Hematopoietic multipotent progenitor cell treated with erythropoietin and hydrocortisone succinate and interleukin-3 and kit ligand, for 6 days (in vitro differentiated cells): ENCODE measurements around the gene POU6F2.

ENCODE experiments used
- DNase-seq: peaks from one replicate; pipeline ENCODE4 v3.0.0-alpha.2; 2015

Gene POU6F2

DNA sequence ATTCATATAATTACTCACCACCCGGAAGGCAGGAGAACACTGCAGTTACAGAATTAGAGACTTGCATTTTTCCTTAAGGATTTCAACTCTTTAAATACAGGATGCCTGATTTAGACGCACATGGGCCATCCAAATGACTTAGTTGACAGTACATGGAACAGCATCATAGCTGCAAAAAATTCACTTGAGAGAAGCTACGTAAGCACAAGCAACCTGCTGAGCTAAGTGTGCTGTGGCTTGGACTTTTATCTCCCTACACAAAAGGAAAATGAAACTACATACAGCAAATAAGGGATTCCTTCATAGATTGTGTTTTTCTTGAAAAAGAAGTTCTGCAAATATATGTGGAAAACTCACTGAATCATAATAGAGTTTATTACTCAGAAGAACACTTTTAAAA lies 152.6 kb downstream of the POU6F2 start:
- DNase-seq = no peak

DNA sequence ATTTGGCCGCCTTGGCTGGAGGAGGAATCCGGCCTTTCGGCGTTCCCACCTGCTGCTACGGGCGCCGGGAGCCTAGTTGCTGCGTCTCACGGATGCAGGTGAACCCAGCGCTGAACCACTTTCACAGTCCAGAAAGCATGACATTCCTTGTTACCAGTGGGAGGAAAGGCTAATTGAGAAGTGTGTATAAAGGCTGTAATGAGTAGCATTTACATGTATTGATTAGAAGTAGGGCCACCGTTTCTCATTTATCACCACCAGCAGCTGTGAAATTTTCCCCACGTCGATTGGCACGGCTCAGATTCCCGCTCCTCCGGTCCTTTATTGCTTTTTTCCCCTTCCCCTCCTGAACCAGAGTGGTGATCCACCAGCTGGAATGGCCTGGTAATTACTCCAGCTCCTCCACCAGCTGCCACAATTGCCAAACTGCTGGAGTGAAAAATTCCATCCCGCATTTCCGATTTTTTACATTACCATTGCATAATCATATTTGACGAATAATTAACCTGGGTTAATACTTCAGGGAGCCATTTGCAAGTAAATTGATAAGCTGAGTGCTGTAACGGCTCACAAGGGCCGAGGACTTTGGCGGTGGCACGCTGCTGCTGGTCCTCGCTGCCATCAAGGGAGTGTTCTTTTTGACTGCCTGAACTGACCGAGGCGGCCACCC lies 153.3 kb downstream of the POU6F2 start:
- no peak for DNase-seq

- DNase-seq = no peak
Measured at GRCh38 chr7:39132306-39132705, 154.6 kb downstream of the POU6F2 start.

DNA sequence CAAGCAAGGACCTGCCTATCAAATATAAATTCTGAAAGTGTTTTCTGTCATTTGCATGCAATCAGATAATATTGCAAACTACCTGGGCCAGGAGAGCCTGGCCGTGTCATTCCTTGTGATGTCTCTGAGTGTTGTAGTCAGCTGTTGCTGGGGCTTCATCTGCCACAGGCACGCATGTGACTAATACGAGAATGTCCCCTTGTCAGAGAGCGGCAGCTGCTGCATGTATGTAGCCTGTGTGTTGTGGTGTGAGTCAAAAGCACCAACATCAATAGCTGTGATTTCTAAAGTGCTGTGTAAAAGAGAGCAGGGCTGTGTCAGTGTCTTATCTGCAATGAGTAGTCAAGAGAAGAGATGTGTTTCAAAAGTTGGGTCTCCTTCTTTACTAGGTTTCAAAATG lies 155.4 kb downstream of the POU6F2 start:
- no peak for DNase-seq

DNA sequence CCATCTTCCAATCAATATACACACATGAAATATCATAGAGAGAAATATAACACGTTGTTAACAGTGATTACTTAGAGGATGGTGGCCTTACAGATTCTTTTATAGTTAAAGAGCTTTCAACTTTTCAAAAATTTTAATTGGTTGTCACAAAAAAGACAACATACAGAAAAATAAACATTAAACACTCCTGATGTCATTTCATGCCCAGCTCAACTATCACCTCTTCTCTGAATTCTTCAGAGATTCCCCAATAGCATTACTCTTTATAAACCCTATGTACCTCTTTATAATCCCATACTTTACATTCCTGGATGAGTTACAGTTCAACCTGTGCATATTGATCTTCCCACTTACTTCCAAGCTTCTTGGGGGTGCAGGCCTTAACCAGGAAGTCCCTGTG lies 159.8 kb downstream of the POU6F2 start:
- no peak for DNase-seq

- no peak for DNase-seq
Measured at GRCh38 chr7:39142750-39143149, 165.0 kb downstream of the POU6F2 start.

GRCh38 chr7:39144420-39144819 lies 166.7 kb downstream of the POU6F2 start:
- no peak for DNase-seq

- no peak for DNase-seq
Measured at GRCh38 chr7:39145283-39145682, 167.6 kb downstream of the POU6F2 start.

DNA sequence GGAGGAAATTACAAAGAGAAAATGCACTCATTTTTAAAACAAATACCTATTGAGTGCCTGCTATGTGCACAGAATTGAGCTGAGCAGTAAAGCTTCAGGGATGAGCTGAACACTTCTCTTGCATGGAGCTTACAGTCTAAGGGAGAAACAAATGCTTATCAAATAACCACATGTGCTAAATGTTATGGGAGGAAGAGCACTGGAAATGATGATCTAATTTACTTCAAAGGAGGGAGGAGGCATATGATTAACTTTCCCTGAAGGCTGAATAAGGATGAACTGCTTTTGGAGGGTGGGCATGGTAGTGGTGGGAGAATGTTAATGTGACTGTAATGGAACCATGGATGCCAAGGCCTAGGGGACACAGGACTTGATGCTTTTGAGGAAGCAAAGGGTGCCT lies 168.2 kb downstream of the POU6F2 start:
- DNase-seq = no peak

DNA sequence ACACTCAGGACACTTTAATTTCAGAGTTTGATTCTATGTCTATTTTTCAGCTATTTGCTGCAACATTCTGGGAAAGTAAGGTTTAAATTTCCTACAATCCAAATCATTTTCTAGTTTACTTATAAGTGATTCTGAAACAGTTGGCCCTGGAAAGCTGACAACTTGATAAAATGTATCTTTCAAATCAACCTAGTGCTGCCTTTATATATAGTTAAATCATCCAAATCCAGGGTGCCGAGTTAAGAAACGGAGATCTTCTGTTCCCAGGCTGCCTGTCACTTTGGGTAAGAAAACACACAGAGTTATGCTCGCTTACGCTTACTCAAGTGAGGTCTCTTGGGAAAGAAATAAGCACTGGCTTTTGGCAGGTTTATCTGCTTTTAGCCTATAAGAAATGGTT lies 175.0 kb downstream of the POU6F2 start:
- no peak for DNase-seq

DNA sequence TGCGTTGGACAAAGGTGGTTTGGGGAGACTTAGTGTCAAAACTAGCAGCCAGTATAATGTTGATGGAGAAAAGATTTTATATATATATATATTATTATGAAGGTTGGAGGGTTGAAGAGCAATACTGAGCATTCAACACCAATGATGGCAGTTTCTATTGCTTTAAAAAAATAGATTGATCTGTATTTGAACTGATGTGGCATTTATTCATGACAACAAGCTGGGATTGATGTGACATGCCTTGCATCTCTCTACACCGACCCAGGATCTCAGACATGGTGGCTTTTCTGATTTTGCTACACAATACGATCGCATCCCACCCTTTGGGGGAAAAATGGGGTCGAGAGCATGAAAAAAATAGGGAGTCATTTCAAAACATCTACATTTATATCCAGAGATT lies 175.4 kb downstream of the POU6F2 start:
- no peak for DNase-seq

DNA sequence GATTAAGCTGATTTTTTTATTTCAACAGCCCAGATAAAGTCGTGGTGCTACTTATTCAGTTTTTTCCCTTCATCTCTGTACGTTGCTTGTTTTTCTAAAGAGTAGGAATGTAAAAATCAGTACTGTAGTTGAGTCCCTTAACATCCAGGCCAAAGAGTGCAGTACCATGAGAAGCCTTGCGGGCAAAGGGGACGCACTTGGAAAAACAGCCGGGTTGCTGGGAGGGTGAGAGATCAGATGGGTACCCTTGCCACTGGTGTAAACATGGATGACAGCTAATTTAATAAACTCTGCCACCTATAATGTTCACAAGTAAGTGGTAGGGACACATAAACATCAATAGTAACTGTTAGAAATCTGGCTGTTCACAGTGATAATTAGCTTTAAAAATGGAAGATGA lies 175.9 kb downstream of the POU6F2 start:
- DNase-seq = no peak

DNA sequence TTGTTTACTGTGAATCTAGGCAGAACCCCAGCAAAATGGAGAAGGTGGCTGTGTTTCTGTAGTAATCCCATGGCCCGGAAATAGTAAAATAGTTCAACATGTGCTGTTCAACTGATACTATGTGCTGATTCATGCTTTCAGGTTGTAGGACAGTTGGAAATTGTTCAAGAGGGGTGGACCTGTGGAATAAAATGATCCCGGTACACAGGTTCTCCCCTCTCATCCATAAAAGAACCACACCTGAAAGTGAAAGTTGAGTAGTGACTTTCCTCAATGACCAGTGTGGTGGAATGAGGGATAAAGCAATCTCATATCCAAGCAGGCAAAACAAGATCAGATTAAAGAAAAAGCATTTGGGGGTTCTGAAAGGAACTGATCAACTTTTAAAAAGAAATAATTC lies 177.1 kb downstream of the POU6F2 start:
- no peak for DNase-seq

DNA sequence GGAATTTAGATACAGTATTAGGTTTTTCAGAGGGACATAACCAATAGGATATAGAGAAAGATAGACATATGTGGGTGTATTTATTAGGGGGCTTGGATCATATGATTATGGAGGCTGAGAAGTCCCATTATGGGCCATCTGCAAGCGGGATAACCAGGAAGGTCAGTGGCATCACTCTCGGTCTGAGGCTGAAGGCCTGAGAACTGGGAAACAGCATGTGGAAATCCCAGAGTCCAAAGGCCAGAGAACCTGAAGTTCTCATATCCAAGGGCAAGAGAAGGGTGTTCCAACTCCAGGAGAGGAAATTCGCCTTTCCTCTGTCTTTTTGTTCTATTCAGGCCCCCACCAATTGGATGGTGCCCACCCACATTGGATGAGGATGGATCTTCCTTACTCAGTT lies 180.7 kb downstream of the POU6F2 start:
- no peak for DNase-seq

DNA sequence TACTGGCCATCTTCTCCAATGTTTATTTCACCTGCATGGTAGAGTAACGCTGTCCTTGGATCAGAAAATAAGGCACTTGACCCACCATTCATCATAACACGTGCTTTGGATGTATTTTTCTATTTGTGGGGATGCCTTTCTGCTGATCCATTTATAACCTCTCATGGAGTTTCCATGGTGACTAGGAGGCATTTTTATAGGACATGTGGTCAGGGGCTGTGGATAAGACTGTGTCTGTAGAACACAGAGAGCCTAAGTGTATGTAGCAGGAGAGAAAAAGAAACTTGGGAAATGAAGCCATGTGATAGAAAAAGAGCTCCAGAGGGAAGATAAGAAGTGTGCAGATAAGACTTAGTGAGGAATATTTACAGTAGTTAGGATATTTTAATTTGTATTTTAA lies 184.2 kb downstream of the POU6F2 start:
- DNase-seq = no peak

DNA sequence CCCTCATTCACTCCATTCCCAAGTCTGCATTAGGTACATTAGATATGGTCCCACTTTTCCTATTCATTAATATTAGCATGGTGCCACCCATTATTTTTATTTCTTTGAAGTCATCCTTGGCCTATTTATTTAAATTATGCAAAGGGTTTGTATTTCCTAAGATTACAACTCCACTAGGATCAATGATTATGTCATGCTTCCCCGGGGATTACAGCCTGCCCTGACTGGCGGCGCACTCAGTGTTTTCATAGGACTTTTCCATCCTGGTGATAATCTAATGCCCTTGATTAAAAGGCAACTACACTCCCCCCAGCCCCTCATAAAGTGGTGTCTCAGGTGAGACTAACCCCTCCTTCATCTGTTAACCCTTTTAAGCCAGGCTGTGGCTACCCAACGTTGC lies 187.2 kb downstream of the POU6F2 start:
- DNase-seq = no peak

GRCh38 chr7:39168403-39169098 lies 190.8 kb downstream of the POU6F2 start:
- no peak for DNase-seq

DNA sequence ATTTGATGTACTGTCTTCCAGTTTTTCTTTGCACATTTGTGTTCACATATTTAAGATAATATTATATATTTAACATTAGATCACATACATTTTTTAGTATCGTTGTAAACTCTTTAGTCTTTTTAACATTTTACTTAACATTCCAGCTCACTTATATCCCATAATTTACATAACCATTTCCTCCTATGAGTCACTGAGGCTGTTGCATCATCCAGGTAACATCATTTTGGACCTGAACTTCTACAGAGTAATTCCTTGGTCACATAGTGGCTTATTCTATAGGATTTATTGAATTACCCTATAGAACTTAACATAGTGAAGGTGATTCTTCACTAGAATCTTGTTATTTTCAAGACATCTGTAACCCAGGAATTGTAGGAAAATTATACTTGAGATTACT lies 194.4 kb downstream of the POU6F2 start:
- DNase-seq = no peak

- no peak for DNase-seq
Measured at GRCh38 chr7:39181398-39181797, 203.7 kb downstream of the POU6F2 start.

DNA sequence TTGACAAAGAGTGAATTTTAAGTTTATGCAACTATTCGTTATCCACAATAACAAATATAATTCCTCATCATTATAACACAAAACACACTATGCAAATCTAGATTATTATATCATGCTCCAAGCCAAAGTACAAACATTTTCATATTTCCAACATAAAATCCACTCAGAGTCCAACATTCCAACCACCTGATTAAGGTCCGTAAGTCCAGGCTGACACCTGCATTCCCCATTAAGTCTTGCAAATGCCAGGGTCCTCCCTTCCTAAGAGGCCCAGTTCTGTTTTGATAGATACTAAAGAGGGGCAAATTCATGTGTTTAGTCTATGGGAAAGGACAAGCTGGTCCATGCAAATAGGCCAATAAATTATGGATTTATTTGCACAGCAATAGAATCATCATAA lies 206.1 kb downstream of the POU6F2 start:
- no peak for DNase-seq

- no peak for DNase-seq
Measured at GRCh38 chr7:39184391-39184790, 206.7 kb downstream of the POU6F2 start.

DNA sequence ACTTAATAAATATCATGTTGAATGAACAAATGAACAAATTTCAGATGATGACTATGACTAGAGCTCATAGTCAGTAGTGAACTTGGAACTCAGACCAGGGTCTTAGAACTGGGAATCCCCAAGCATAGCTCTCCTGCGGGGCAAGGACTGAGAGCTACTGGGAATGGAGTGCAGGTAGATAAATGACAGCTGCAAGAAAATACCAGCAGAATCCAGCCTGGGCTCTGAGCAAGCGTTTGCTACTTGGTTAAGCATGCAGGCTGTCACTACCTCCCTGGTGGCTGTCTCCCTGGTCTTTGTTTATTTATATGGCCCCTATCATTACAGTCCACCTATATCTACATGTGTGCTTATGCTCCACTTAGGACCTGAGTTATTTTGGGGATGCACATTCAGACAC lies 208.4 kb downstream of the POU6F2 start:
- no peak for DNase-seq

- DNase-seq = no peak
Measured at GRCh38 chr7:39186671-39187070, 209.0 kb downstream of the POU6F2 start.

DNA sequence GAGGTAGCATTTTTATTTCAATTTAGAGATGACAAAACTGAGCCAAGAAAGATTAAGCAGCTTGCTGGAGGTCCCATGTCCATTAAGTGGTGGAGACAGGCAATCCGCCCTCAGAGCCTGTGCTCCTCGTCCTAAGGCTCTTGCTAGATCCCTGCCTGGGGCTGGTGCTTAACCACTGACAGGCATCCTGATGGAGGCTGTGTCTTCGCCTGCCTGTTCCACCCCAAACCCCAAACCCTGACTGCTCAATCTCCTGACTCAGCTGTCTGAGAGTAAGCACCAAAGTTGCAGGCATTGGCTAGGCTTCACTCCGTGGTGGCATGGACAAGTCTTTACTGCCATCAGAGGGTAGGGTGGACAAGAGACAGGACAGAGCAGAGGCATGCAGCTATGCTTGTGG lies 209.4 kb downstream of the POU6F2 start:
- DNase-seq = no peak

DNA sequence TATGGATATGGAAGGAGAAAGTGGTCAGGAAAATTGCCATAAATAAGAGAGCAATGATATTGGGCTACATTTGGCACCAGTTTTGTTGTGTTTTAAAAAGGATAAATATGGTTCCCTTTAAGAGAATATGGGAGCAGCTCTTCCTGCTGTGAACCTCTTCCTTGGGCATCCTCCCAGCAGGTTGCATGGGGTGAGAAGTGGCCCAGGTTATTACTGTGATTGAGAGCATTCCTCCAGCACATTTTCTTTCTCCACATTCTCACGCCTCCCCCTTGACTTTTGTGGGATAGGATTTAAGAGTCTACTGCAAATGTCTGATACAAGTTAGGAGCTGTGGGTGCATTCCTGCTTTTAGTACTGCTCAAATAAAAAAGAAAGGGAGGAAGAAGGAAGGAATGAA lies 214.8 kb downstream of the POU6F2 start:
- DNase-seq = no peak
